Fibroblast of pulmonary artery (primary cell): Measurements from ENCODE around the gene RGS16.

Source experiments
- DNase-seq: peaks from one replicate; pipeline ENCODE4 v3.0.0-alpha.2; 2010; ENCODE audit warnings: low read depth
- H3K4me3 ChIP-seq: replicated peaks from 2 replicates; pipeline ENCODE4 v1.5.1; 2011; ENCODE audit warnings: low read depth, mild to moderate bottlenecking, control low read depth, low read length, moderate library complexity
- CTCF ChIP-seq: IDR thresholded peaks from 2 replicates; pipeline ENCODE4 v1.5.1; 2011; ENCODE audit warnings: mild to moderate bottlenecking, control low read depth, low read length, inconsistent platforms; ENCODE audit errors: missing control alignments

RGS16 gene

DNA sequence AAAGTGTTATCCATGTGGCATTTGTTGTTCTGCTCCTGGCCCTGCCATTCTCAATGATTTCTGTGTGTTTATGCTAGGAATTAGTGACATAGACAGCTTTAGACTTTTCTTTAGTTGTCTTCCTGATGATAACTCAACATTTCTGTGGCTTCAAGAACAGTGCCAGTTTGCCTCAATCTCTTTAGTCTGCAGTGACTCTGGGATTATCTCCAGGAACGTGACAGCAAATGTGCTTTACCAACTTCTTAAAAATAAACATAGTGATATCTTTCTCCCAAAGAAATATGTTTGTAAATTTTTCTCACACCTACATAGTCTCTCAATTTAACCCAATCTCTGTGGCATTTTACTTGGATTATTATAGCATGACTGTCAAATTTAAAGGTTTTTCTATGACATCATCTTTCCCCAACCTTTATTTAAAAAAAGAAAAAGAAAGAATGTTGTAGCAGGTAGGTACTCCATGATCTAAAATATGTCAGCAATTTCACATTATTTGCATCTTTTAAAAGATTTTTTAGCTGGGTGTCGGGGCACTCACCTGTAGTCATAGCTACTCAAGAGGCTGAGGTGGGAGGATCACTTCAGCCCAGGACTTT lies 39.7 kb downstream of the RGS16 start:
- no peak for TF ChIP-seq CTCF
- no peak for DNase-seq
- no peak overlapping the region for H3K4me3 ChIP-seq

DNA sequence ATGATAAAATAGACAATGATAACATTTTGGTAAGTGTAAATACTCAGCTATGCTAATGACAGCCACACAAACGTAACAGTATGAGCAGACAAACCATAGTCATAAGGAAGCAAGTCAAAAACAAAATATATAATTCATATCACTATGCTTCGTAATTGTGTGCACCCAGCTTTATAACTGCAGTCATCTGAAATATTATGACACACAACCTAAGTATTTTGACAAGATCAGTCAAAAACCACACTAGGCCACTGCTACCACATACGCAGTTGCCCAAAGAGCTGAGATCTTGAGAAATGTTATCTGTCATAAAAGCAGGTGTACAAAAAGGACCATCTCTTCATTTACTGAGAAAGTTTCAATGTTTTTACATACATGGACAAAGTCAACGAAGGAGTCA lies 41.1 kb downstream of the RGS16 start:
- TF ChIP-seq CTCF, result no peak
- no peak overlapping the region for H3K4me3 ChIP-seq
- no peak for DNase-seq

DNA sequence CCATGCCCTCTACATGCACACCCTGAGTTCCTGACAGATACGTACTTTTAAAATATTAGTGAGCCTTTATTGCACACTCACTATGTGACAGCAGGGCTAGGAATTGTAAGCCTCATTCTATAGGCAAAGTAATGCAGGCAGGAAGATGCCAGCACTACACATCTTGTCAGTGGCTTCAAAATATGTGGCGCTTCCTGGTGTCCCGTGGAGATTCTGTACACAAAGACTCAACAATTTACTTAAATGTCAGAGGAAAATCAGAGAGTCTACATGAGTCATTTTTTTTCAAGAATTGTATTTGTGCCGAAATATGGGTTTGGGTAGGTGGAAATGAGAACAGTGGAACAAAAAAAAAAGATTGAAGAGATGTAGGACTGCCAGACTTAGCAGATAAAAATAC lies 42.7 kb downstream of the RGS16 start:
- no peak overlapping the region for H3K4me3 ChIP-seq
- no peak for TF ChIP-seq CTCF
- DNase-seq, result no peak

DNA sequence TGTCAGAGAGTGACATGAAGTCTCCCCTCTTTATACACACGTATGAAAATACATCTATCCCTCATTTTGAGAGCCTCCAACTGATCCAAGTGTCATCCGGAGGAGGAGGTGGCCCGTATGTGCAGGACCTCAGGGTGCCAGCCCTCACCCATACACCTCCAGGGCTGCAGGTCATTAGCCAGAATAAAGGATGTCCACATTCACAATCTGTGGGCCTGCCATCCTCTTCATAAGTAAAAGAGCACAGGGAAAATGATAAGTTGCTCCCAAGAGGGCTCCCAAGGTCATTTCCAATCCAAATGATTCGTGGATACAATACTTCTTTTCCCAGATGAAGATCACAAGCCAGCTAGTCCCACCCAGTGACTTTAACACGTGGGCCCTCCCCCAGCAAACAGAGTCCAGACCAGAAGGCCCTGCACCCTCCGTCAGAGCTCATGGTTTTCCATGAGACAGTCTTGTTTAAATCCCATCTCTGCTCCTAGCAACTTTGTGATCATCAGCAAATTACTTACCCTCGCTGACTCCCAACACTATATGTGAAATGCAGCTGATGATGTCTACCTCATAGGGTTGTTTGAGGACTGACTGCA lies 43.7 kb downstream of the RGS16 start:
- no peak for DNase-seq
- no peak overlapping the region for H3K4me3 ChIP-seq
- no peak for TF ChIP-seq CTCF

DNA sequence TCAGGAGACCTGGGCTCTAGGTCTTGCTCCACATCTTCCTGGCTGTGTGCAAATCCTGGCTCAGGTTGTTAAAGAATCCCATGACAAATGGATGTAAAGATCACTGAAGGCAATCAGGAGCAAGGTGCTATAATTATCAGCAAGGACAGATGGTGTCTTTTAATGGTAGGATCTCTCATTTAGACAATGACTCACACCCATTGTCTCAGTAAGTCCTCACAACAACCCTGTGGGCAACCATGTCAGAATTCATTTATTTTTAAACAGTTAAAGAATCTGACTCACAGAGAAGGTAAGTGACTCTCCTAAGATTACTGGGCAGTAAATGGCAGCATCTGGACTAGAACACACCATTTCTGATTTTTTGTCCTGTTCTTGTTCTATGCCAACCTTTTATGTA lies 47.9 kb downstream of the RGS16 start:
- TF ChIP-seq CTCF, result no peak
- DNase-seq, result no peak
- H3K4me3 ChIP-seq, result no peak overlapping the region

GRCh38 chr1:182555493-182555892 lies 48.7 kb downstream of the RGS16 start:
- H3K4me3 ChIP-seq, result no peak overlapping the region
- no peak for TF ChIP-seq CTCF
- no peak for DNase-seq

GRCh38 chr1:182552527-182552926 lies 51.7 kb downstream of the RGS16 start:
- DNase-seq, result no peak
- H3K4me3 ChIP-seq, result no peak overlapping the region
- no peak for TF ChIP-seq CTCF
